Caco-2 (cell line): ENCODE results near the gene SLC29A4. TPM values are rescaled to one million over a fixed set of nuclear protein-coding genes. Genes with fewer than 3 reads are reported as not detected.
"Not testable (repeated sequence)": the region's sequence is repeated elsewhere in the genome, so short reads cannot be mapped to it uniquely, and the experiment has no call there.

Experiments
- BruUV-seq: library from RNA; stranded (reverse); fragments of 400-500 nt; replicated peaks from 2 replicates; lab custom pipeline; 2021; lab: Mats Ljungman, UMichigan
- CTCF ChIA-PET: fragments of 300-600 bp; sonication (Branson Sonifier 250); formaldehyde crosslinking; loops from one replicate; lab custom pipeline; 2022; ENCODE audit warnings: antibody characterized with exemption; lab: Charles Lee
- POLR2A ChIA-PET: fragments of 300-600 bp; sonication (Branson Sonifier 250); formaldehyde crosslinking; loops from one replicate; lab custom pipeline; 2022; ENCODE audit warnings: antibody characterized with exemption; lab: Charles Lee
- DNase-seq, 2 experiments: peaks; one replicate each; pipeline versions ENCODE4 v3.0.0 to v3.0.0-alpha.2; 2020 to 2022
- H3K27me3 ChIP-seq: replicated peaks from 2 replicates; pipeline ENCODE4 v1.6.0; 2011; ENCODE audit warnings: low read length; ENCODE audit not compliant: control insufficient read depth, insufficient read depth
- H3K36me3 ChIP-seq: 2 replicates; pipeline ENCODE4 v1.5.1; 2011; ENCODE audit warnings: low read length; ENCODE audit not compliant: control insufficient read depth, insufficient read depth
- H3K4me1 ChIP-seq: fragments of 250-450 bp; sonication (Bioruptor Pico); 2 replicates; pipeline ENCODE4 v1.5.1; 2020; ENCODE audit warnings: mild to moderate bottlenecking
- H3K4me3 ChIP-seq: 2 replicates; pipeline ENCODE4 v1.5.1; 2011; ENCODE audit warnings: low read depth, mild to moderate bottlenecking, control low read depth, low read length
- H3K9me3 ChIP-seq: fragments of 250-450 bp; sonication (Bioruptor Pico); 2 replicates; pipeline ENCODE4 v1.5.1; 2020; ENCODE audit warnings: mild to moderate bottlenecking, moderate library complexity
- H3K27ac Mint-ChIP-seq: one replicate; pipeline ENCODE4 v1.8.0; 2022; ENCODE audit warnings: mixed read lengths; ENCODE audit not compliant: unreplicated experiment
- H3K27me3 Mint-ChIP-seq: one replicate; pipeline ENCODE4 v1.8.0; 2022; ENCODE audit warnings: mixed read lengths; ENCODE audit not compliant: insufficient read depth, unreplicated experiment
- H3K36me3 Mint-ChIP-seq: one replicate; pipeline ENCODE4 v1.8.0; 2022; ENCODE audit warnings: mild to moderate bottlenecking, mixed read lengths; ENCODE audit not compliant: insufficient read depth, unreplicated experiment
- H3K4me1 Mint-ChIP-seq: one replicate; pipeline ENCODE4 v1.8.0; 2022; ENCODE audit warnings: low read depth, mixed read lengths; ENCODE audit not compliant: unreplicated experiment
- H3K4me3 Mint-ChIP-seq: one replicate; pipeline ENCODE4 v1.8.0; 2022; ENCODE audit warnings: mild to moderate bottlenecking, moderate library complexity, mixed read lengths; ENCODE audit not compliant: unreplicated experiment
- H3K9me3 Mint-ChIP-seq: one replicate; pipeline ENCODE4 v1.8.0; 2022; ENCODE audit warnings: mixed read lengths; ENCODE audit not compliant: unreplicated experiment
- CTCF ChIP-seq, 2 experiments: fragments of 200-600 bp in 1 of 2; IDR thresholded peaks; 1 replicate in 1 of 2; 2 replicates in 1 of 2; pipeline versions ENCODE4 v1.5.1 to v1.8.0; 2011 to 2022; ENCODE audit warnings: antibody characterized with exemption in 1 of 2, control low read depth in 1 of 2, inconsistent platforms in 1 of 2, low read depth in 1 of 2, low read length in 1 of 2, mild to moderate bottlenecking in 1 of 2, moderate library complexity in 1 of 2; ENCODE audit not compliant: insufficient read depth in 1 of 2, severe bottlenecking in 1 of 2, unreplicated experiment in 1 of 2
- intact Hi-C: fragments of 100-400 bp; cut with micrococcal nuclease; formaldehyde crosslinking; loops from one replicate; pipeline ENCODE4 v1.10.0; 2022; ENCODE audit not compliant: unreplicated experiment
- total RNA-seq: library from RNA; stranded (reverse); gene quantifications from 2 replicates; pipeline ENCODE4 v1.2.3, GENCODE V29; 2022

SLC29A4 gene
- total RNA-seq, 1 experiment from 2014 or later = 34.6 TPM

DNA sequence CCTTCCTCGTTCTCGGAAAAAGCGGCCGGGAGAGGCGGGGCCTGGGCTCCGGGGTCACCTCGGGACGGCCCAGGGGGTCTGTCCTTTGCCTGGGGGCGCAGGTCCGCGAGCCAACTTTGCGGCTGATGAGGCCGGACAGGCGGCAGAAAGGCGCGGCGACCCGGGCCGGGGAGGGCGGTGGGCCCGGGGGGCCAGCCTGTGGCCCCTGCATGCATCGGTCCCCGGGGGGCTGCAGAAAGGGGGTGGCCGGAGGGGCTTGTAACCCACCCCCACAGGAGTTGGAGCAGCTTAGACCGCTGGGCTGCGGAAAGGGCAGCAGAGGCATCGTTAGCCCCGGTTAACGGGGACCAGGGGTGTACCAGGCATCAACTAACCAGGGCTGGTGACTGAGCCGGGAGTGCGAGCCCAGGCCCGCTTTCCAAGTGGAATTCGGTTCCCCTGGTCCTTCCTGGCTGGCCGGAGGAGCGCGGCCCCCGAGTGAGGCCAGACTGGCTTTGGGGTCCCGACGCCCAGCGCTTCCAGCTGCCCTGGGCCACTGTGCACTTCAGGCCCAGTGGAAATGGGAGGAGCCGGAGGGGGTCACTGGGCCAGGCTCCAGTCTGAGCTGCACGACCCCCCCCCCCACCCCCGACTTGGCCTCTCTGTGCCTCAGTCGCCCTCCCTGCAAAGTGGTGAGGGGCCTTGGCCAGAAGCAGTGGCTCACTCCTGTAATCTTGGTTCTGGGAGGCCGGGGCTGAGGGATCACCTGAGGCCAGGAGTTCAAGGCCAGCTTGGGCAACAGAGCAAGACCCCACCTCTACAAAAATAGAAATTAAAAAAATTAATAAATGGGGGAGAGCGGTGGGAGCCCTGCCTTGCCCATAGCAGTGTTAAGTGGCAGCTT, 919 bp downstream of the SLC29A4 start:
- H3K4me1 ChIP-seq = peaks cover 7% of the 10 kb centered on the region
- no TSS peak for BruUV-seq
- Mint-ChIP-seq H3K4me3 (peak overlapping the region; percentile 54), H3K9me3 (no peaks in the 10 kb centered on the region), H3K27ac (peak overlapping the region; percentile 33), H3K27me3 (no peaks in the 10 kb centered on the region), H3K4me1 (peaks cover 8% of the 10 kb centered on the region), H3K36me3 (peaks cover 5% of the 10 kb centered on the region)
- no peaks in the 10 kb centered on the region for H3K27me3 ChIP-seq
- H3K9me3 ChIP-seq = no peaks in the 10 kb centered on the region
- no peaks in the 10 kb centered on the region for H3K36me3 ChIP-seq
- TF ChIP-seq CTCF (IDR thresholded peaks at IDR 0.05; ENCODE audit: insufficient read depth in 1 of 2, low read depth in 1 of 2, low read length in 1 of 2, severe bottlenecking in 1 of 2, unreplicated experiment in 1 of 2) = no peak
- POLR2A ChIA-PET = no interaction called here
- intact Hi-C loops = no loop called here
- H3K4me3 ChIP-seq = peak overlapping the region; percentile 63
- CTCF ChIA-PET = no interaction called here
- DNase-seq = no peak

GRCh38 chr7:5284304-5285281, 1.9 kb downstream of the SLC29A4 start:
- H3K4me1 ChIP-seq = peaks cover 7% of the 10 kb centered on the region
- BruUV-seq = TSS peak; percentile 14
- peak; percentile 59 to 71 for DNase-seq
- H3K4me3 Mint-ChIP-seq = peak overlapping the region; percentile 54
- peaks cover 8% of the 10 kb centered on the region for H3K4me1 Mint-ChIP-seq
- intact Hi-C loops = loop anchor here (1.0 kb wide), 1 partner anchor 44 kb away; no protein-coding TSS in a partner anchor
- ChIA-PET POLR2A (no interaction called here), CTCF (interaction anchor here (0.5 to 1.3 kb wide), 6 partner anchors 13 to 437 kb away, joined by 3 to 15 read pairs (median 4); no protein-coding TSS in a partner anchor)
- peak overlapping the region; percentile 33 for H3K27ac Mint-ChIP-seq
- H3K4me3 ChIP-seq = peak overlapping the region; percentile 63
- TF ChIP-seq CTCF (IDR thresholded peaks at IDR 0.05; ENCODE audit: insufficient read depth in 1 of 2, low read depth in 1 of 2, low read length in 1 of 2, severe bottlenecking in 1 of 2, unreplicated experiment in 1 of 2) = peak; percentile 16 to 53
- H3K27me3 Mint-ChIP-seq = no peaks in the 10 kb centered on the region
- no peaks in the 10 kb centered on the region for H3K9me3 ChIP-seq
- H3K27me3 ChIP-seq = no peaks in the 10 kb centered on the region
- no peaks in the 10 kb centered on the region for H3K9me3 Mint-ChIP-seq
- no peaks in the 10 kb centered on the region for H3K36me3 ChIP-seq
- H3K36me3 Mint-ChIP-seq = peaks cover 5% of the 10 kb centered on the region

DNA sequence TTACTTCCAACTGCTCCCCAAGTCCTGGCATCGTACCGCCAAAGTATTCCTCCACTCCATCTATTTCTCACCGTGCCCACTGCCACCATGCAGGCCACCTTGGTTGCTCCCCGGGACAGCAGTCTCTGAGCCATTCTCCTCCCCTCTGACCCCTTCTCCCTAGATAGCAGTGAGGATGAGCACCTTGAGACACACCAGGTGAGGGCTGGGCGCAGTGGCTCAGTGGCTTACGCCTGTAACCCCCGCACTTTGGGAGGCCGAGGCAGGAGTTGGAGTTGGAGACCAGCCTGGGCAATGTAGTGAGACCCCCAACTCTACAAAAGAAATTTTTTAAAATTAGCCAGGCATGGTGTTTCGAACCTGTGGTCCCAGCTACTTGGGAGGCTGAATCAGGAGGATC, 4.2 kb downstream of the SLC29A4 start:
- no peaks in the 10 kb centered on the region for H3K36me3 ChIP-seq
- Mint-ChIP-seq H3K4me1 (peaks cover 8% of the 10 kb centered on the region), H3K27ac (no peak overlapping the region), H3K4me3 (no peak overlapping the region), H3K27me3 (no peaks in the 10 kb centered on the region), H3K36me3 (peaks cover 5% of the 10 kb centered on the region), H3K9me3 (no peaks in the 10 kb centered on the region)
- TF ChIP-seq CTCF (IDR thresholded peaks at IDR 0.05; ENCODE audit: insufficient read depth in 1 of 2, low read depth in 1 of 2, low read length in 1 of 2, severe bottlenecking in 1 of 2, unreplicated experiment in 1 of 2) = no peak
- H3K4me1 ChIP-seq = peaks cover 7% of the 10 kb centered on the region
- BruUV-seq = no TSS peak
- no peak for DNase-seq
- H3K4me3 ChIP-seq = no peak overlapping the region
- ChIA-PET CTCF (interaction anchor here (0.7 kb wide), 1 partner anchor 77 kb away, joined by 4 read pairs; no protein-coding TSS in a partner anchor), POLR2A (no interaction called here)
- intact Hi-C loops = no loop called here
- H3K27me3 ChIP-seq = no peaks in the 10 kb centered on the region
- H3K9me3 ChIP-seq = no peaks in the 10 kb centered on the region

DNA sequence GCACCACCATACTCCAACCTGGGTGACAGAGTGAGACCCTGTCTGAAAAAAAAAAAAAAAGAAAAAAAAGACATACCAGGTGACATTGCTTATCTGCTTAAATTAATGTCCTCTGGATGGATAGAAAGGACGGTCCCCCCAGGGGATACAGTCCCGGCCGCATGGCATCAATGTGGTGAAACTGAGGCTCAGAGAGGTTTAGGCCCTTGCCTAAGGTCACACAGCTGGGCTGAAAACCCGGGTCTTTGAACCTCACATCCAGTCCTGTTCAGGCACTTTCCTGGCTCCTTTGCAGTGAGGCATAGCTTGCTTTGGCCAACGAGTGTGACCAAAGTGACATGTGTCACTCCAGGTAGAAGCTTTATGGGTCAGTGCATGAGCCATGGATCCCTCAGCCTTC, 4.6 kb downstream of the SLC29A4 start:
- DNase-seq, H3K4me1 ChIP-seq, H3K27me3 Mint-ChIP-seq, H3K27me3 ChIP-seq, H3K9me3 Mint-ChIP-seq, intact Hi-C loops, H3K36me3 ChIP-seq, H3K4me3 Mint-ChIP-seq, H3K36me3 Mint-ChIP-seq, H3K4me3 ChIP-seq, H3K27ac Mint-ChIP-seq, H3K9me3 ChIP-seq, POLR2A ChIA-PET, BruUV-seq, H3K4me1 Mint-ChIP-seq: not testable (repeated sequence)
- CTCF ChIA-PET = interaction anchor here (0.7 kb wide), 1 partner anchor 78 kb away, joined by 4 read pairs; no protein-coding TSS in a partner anchor
